ENCODE results near the gene KRTAP3-2. TPM values are rescaled to one million over a fixed set of nuclear protein-coding genes. Genes with fewer than 3 reads are reported as not detected.
"Not testable (repeated sequence)": the region's sequence is repeated elsewhere in the genome, so short reads cannot be mapped to it uniquely, and the experiment has no call there.

Gene KRTAP3-2
- total and polyA plus RNA-seq, 5 donors from 2014 or later, result not detected

- not testable (repeated sequence) for H3K4me3 ChIP-seq (ENCODE audit: low read depth, low read length); H3K36me3 ChIP-seq (ENCODE audit: control insufficient read depth, insufficient read depth, low read length); H3K9me3 ChIP-seq (ENCODE audit: control insufficient read depth in 2 of 2, low read length in 2 of 2); ATAC-seq (ENCODE audit: low read depth in 2 of 2); H3K27me3 ChIP-seq (ENCODE audit: control insufficient read depth, insufficient read depth, low read length); DNase-seq; H3K9me3 Mint-ChIP-seq; H3K4me1 ChIP-seq (ENCODE audit: control insufficient read depth, insufficient read depth, low read length, poor library complexity, severe bottlenecking); H3K27ac ChIP-seq (ENCODE audit: insufficient read depth, low read length, poor library complexity, severe bottlenecking); H3K4me1 Mint-ChIP-seq; H3K4me3 Mint-ChIP-seq; H3K36me3 Mint-ChIP-seq; H3K27ac Mint-ChIP-seq
- peaks cover 29% of the 10 kb centered on the region for H3K27me3 Mint-ChIP-seq
Measured at GRCh38 chr17:41034346-41034935, 34.7 kb upstream of the KRTAP3-2 start, which contains the start of gene KRTAP1-3. Gene KRTAP1-3 (minus strand): TSS chr17:41034874. CDS start chr17:41034821, 53 bp downstream.

- Mint-ChIP-seq H3K4me3 (no peak within 1 kb of the TSS), H3K36me3 (no peaks in the 10 kb centered on the region), H3K4me1 (no peaks in the 10 kb centered on the region), H3K27ac (no peak within 1 kb of the TSS), H3K27me3 (peaks cover 40% of the 10 kb centered on the region), H3K9me3 (peaks cover 0 to 1% (median 0%) of the 10 kb centered on the region in 7 donors)
- H3K36me3 ChIP-seq (ENCODE audit: control insufficient read depth, insufficient read depth, low read length), result no peaks in the 10 kb centered on the region
- ATAC-seq (ENCODE audit: low read depth in 2 of 2) (no peak), DNase-seq (no peak)
- no peak within 1 kb of the TSS for H3K4me3 ChIP-seq (ENCODE audit: low read depth, low read length)
- H3K27me3 ChIP-seq (ENCODE audit: control insufficient read depth, insufficient read depth, low read length), result no peaks in the 10 kb centered on the region
- no peaks in the 10 kb centered on the region for H3K9me3 ChIP-seq (ENCODE audit: control insufficient read depth in 2 of 2, low read length in 2 of 2)
- no peak within 1 kb of the TSS for H3K27ac ChIP-seq (ENCODE audit: insufficient read depth, low read length, poor library complexity, severe bottlenecking)
- no peaks in the 10 kb centered on the region for H3K4me1 ChIP-seq (ENCODE audit: control insufficient read depth, insufficient read depth, low read length, poor library complexity, severe bottlenecking)
Measured at GRCh38 chr17:41029633-41030245, 30.0 kb upstream of the KRTAP3-2 start, which contains the start of gene KRTAP1-4. Gene KRTAP1-4 (minus strand): TSS chr17:41030195. CDS start chr17:41030078, 117 bp downstream.

GRCh38 chr17:41026715-41027471 is 27.2 kb upstream of the KRTAP3-2 start, which contains the start of gene KRTAP1-5:
Gene KRTAP1-5 (minus strand): TSS chr17:41027208. CDS start chr17:41027155, 53 bp downstream.
- Histone ChIP-seq H3K27ac (ENCODE audit: insufficient read depth, low read length, poor library complexity, severe bottlenecking) (no peak within 1 kb of the TSS), H3K27me3 (ENCODE audit: control insufficient read depth, insufficient read depth, low read length) (peaks cover 2% of the 10 kb centered on the region), H3K4me1 (ENCODE audit: control insufficient read depth, insufficient read depth, low read length, poor library complexity, severe bottlenecking) (no peaks in the 10 kb centered on the region), H3K9me3 (ENCODE audit: control insufficient read depth in 2 of 2, low read length in 2 of 2) (no peaks in the 10 kb centered on the region), H3K4me3 (ENCODE audit: low read depth, low read length) (no peak within 1 kb of the TSS), H3K36me3 (ENCODE audit: control insufficient read depth, insufficient read depth, low read length) (no peaks in the 10 kb centered on the region)
- H3K36me3 Mint-ChIP-seq, result no peaks in the 10 kb centered on the region
- no peak within 1 kb of the TSS for H3K27ac Mint-ChIP-seq
- peaks cover 40% of the 10 kb centered on the region for H3K27me3 Mint-ChIP-seq
- H3K4me3 Mint-ChIP-seq, result no peak within 1 kb of the TSS
- DNase-seq (no peak), ATAC-seq (ENCODE audit: low read depth in 2 of 2) (no peak)
- peaks cover 0 to 1% (median 0%) of the 10 kb centered on the region in 7 donors for H3K9me3 Mint-ChIP-seq
- H3K4me1 Mint-ChIP-seq, result no peaks in the 10 kb centered on the region

GRCh38 chr17:41024697-41025096 is 25.0 kb upstream of the KRTAP3-2 start:
- H3K27me3 Mint-ChIP-seq, result peaks cover 29% of the 10 kb centered on the region
- DNase-seq (no peak), ATAC-seq (ENCODE audit: low read depth in 2 of 2) (no peak)
- no peaks in the 10 kb centered on the region for H3K9me3 ChIP-seq (ENCODE audit: control insufficient read depth in 2 of 2, low read length in 2 of 2)
- no peak overlapping the region for H3K4me3 Mint-ChIP-seq
- peaks cover 9% of the 10 kb centered on the region for H3K27me3 ChIP-seq (ENCODE audit: control insufficient read depth, insufficient read depth, low read length)
- H3K4me3 ChIP-seq (ENCODE audit: low read depth, low read length), result no peak overlapping the region
- peaks cover 0 to 1% (median 0%) of the 10 kb centered on the region in 7 donors for H3K9me3 Mint-ChIP-seq
- no peaks in the 10 kb centered on the region for H3K36me3 Mint-ChIP-seq
- no peaks in the 10 kb centered on the region for H3K4me1 ChIP-seq (ENCODE audit: control insufficient read depth, insufficient read depth, low read length, poor library complexity, severe bottlenecking)
- H3K4me1 Mint-ChIP-seq, result no peaks in the 10 kb centered on the region
- H3K36me3 ChIP-seq (ENCODE audit: control insufficient read depth, insufficient read depth, low read length), result no peaks in the 10 kb centered on the region
- H3K27ac ChIP-seq (ENCODE audit: insufficient read depth, low read length, poor library complexity, severe bottlenecking), result no peak overlapping the region
- no peak overlapping the region for H3K27ac Mint-ChIP-seq

- Histone ChIP-seq H3K9me3 (ENCODE audit: control insufficient read depth in 2 of 2, low read length in 2 of 2) (no peaks in the 10 kb centered on the region), H3K36me3 (ENCODE audit: control insufficient read depth, insufficient read depth, low read length) (no peaks in the 10 kb centered on the region), H3K4me3 (ENCODE audit: low read depth, low read length) (no peak overlapping the region), H3K27me3 (ENCODE audit: control insufficient read depth, insufficient read depth, low read length) (peaks cover 16% of the 10 kb centered on the region), H3K4me1 (ENCODE audit: control insufficient read depth, insufficient read depth, low read length, poor library complexity, severe bottlenecking) (no peaks in the 10 kb centered on the region), H3K27ac (ENCODE audit: insufficient read depth, low read length, poor library complexity, severe bottlenecking) (no peak overlapping the region)
- Mint-ChIP-seq H3K36me3 (no peaks in the 10 kb centered on the region), H3K9me3 (peaks cover 0 to 1% (median 0%) of the 10 kb centered on the region in 7 donors), H3K4me1 (no peaks in the 10 kb centered on the region), H3K4me3 (no peak overlapping the region), H3K27me3 (peaks cover 16% of the 10 kb centered on the region), H3K27ac (no peak overlapping the region)
- no peak for DNase-seq
- ATAC-seq (ENCODE audit: low read depth in 2 of 2), result no peak
Measured at GRCh38 chr17:41020336-41020735, 20.6 kb upstream of the KRTAP3-2 start.

GRCh38 chr17:41019415-41019814 is 19.7 kb upstream of the KRTAP3-2 start:
- Histone ChIP-seq H3K27me3 (ENCODE audit: control insufficient read depth, insufficient read depth, low read length) (peaks cover 16% of the 10 kb centered on the region), H3K36me3 (ENCODE audit: control insufficient read depth, insufficient read depth, low read length) (no peaks in the 10 kb centered on the region), H3K27ac (ENCODE audit: insufficient read depth, low read length, poor library complexity, severe bottlenecking) (no peak overlapping the region), H3K9me3 (ENCODE audit: control insufficient read depth in 2 of 2, low read length in 2 of 2) (no peaks in the 10 kb centered on the region), H3K4me1 (ENCODE audit: control insufficient read depth, insufficient read depth, low read length, poor library complexity, severe bottlenecking) (no peaks in the 10 kb centered on the region), H3K4me3 (ENCODE audit: low read depth, low read length) (no peak overlapping the region)
- H3K27me3 Mint-ChIP-seq, result peaks cover 12% of the 10 kb centered on the region
- DNase-seq (no peak), ATAC-seq (ENCODE audit: low read depth in 2 of 2) (no peak)
- H3K4me3 Mint-ChIP-seq, result no peak overlapping the region
- H3K27ac Mint-ChIP-seq, result no peak overlapping the region
- peaks cover 0 to under 1% (median 0%) of the 10 kb centered on the region in 7 donors for H3K9me3 Mint-ChIP-seq
- H3K4me1 Mint-ChIP-seq, result no peaks in the 10 kb centered on the region
- H3K36me3 Mint-ChIP-seq, result no peaks in the 10 kb centered on the region

- no peaks in the 10 kb centered on the region for H3K4me1 Mint-ChIP-seq
- H3K27me3 Mint-ChIP-seq, result peaks cover 12% of the 10 kb centered on the region
- DNase-seq (no peak), ATAC-seq (ENCODE audit: low read depth in 2 of 2) (no peak)
- H3K27me3 ChIP-seq (ENCODE audit: control insufficient read depth, insufficient read depth, low read length), result peaks cover 15% of the 10 kb centered on the region
- no peaks in the 10 kb centered on the region for H3K9me3 ChIP-seq (ENCODE audit: control insufficient read depth in 2 of 2, low read length in 2 of 2)
- H3K4me3 ChIP-seq (ENCODE audit: low read depth, low read length), result no peak overlapping the region
- H3K36me3 ChIP-seq (ENCODE audit: control insufficient read depth, insufficient read depth, low read length), result no peaks in the 10 kb centered on the region
- H3K9me3 Mint-ChIP-seq, result no peaks in the 10 kb centered on the region
- H3K4me3 Mint-ChIP-seq, result no peak overlapping the region
- no peaks in the 10 kb centered on the region for H3K36me3 Mint-ChIP-seq
- no peaks in the 10 kb centered on the region for H3K4me1 ChIP-seq (ENCODE audit: control insufficient read depth, insufficient read depth, low read length, poor library complexity, severe bottlenecking)
- no peak overlapping the region for H3K27ac ChIP-seq (ENCODE audit: insufficient read depth, low read length, poor library complexity, severe bottlenecking)
- no peak overlapping the region for H3K27ac Mint-ChIP-seq
Measured at GRCh38 chr17:41018541-41018940, 18.8 kb upstream of the KRTAP3-2 start.

Measured in CD4-positive, CD25-positive, alpha-beta regulatory T cell (primary cell).